GM12865 (cell line): Measurements from ENCODE around the gene FBXO8.

ENCODE experiments used
- DNase-seq: peaks from one replicate; pipeline ENCODE4 v3.0.0; 2010; ENCODE audit warnings: low read depth
- H3K4me3 ChIP-seq: 2 replicates; pipeline ENCODE4 v1.5.1; 2011; ENCODE audit warnings: mild to moderate bottlenecking, low read depth, low read length, control low read depth
- TF ChIP-seq, protein P1 (sequence below): IDR thresholded peaks from 2 replicates; pipeline ENCODE4 v1.5.1; 2011; ENCODE audit warnings: low read length, control low read depth, low read depth, inconsistent platforms; ENCODE audit not compliant: insufficient read depth; ENCODE audit errors: missing control alignments

FBXO8 gene

DNA sequence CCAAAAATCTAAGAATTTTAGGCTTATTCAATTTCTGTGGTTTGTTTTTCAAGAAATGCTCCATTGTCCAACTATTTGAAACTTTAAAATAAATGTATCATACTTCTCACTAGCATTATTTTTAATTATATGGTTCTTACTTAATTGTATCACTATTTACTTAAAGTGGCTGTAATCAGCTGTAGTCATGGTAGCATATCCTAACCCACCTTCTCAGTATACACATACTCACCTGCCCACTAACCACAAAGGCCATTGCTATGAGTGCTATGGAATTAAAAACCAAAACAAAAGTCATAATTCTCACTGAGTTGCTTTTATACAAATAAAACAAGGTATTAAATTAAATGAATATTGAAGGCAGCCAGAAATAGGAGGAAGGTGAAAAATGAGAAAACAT lies 5.0 kb downstream of the FBXO8 start:
- no peak overlapping the region for H3K4me3 ChIP-seq
- DNase-seq, result no peak
- TF ChIP-seq, protein P1, sequence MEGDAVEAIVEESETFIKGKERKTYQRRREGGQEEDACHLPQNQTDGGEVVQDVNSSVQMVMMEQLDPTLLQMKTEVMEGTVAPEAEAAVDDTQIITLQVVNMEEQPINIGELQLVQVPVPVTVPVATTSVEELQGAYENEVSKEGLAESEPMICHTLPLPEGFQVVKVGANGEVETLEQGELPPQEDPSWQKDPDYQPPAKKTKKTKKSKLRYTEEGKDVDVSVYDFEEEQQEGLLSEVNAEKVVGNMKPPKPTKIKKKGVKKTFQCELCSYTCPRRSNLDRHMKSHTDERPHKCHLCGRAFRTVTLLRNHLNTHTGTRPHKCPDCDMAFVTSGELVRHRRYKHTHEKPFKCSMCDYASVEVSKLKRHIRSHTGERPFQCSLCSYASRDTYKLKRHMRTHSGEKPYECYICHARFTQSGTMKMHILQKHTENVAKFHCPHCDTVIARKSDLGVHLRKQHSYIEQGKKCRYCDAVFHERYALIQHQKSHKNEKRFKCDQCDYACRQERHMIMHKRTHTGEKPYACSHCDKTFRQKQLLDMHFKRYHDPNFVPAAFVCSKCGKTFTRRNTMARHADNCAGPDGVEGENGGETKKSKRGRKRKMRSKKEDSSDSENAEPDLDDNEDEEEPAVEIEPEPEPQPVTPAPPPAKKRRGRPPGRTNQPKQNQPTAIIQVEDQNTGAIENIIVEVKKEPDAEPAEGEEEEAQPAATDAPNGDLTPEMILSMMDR, result no peak

DNA sequence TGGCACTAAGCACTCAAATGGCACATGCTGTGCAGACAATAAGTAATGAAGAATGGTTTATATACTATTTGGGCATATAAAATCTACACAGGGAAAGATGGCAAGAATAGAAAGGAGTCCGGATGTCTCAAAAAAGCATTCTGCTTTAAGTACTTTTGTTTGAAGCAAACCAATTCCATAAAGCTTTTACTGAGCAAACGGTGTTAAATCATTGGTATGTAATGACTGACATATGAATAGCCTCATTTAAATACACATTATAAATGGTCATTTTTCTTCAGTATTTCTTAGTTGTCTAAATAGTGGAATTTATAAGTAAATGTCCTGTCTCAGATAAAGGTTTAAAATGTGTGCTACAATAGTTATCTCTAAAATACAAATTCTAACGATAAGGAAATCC lies 6.0 kb downstream of the FBXO8 start:
- TF ChIP-seq, protein P1, result no peak
- no peak for DNase-seq

DNA sequence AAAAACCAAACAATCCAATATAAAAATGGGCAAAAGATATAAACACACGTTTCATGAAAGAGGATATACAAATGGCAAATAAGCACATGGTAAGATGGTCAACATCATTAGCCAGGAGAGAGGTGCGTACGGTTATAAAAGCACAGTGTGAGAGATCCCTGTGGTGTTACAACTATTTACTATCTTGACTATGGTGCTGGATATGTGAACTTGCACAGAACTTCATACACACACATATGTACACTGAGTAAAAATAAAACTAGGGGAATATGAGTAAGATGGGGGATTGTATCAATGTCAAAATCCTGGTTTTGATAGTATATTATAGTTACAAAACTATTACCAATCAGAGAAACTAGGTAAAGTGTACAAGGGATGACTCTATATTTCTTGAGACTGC lies 8.4 kb downstream of the FBXO8 start:
- no peak for DNase-seq
- TF ChIP-seq, protein P1, result no peak
- no peak overlapping the region for H3K4me3 ChIP-seq

More for the DNA sequence above, 6.0 kb downstream of the FBXO8 start:
- H3K4me3 ChIP-seq, result no peak overlapping the region

DNA sequence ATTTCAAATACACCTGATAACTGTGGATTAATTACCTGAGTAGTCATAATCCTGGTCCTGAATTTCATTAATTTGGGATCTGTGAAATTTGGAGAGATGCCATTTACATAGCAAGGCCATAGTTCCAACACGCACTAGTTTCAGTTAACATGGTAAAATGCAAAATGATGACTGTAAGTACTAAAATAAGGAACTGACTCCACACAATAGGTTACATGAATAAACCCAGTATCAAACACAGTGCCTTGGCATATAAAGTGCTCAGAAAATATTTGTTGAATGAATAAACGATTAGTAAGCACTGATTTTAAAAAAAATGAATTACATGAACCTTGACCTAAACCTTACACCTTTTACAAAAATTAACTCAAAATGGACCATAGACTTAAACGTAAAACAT lies 9.0 kb downstream of the FBXO8 start:
- no peak overlapping the region for H3K4me3 ChIP-seq
- DNase-seq, result no peak
- TF ChIP-seq, protein P1, result no peak

DNA sequence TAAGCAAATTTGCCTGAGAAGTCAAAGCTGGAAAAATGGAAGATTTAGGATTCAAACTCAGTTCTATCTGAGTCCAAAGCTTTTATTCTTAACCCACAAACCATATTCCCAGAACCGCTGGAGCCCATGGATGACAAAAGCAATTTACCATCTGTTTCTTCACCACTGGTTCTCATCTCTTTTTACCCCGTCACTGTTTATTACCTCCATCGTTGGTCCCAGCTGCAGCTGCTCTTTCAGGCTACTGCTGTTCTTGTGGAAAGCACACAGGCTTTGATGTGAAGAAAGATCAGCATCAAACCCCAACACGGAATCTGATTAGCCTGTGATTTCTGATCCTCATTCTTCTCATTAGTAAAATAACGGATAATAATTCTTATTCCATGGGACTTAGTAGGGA lies 9.5 kb downstream of the FBXO8 start:
- H3K4me3 ChIP-seq, result no peak overlapping the region
- TF ChIP-seq, protein P1, result no peak
- DNase-seq, result no peak

DNA sequence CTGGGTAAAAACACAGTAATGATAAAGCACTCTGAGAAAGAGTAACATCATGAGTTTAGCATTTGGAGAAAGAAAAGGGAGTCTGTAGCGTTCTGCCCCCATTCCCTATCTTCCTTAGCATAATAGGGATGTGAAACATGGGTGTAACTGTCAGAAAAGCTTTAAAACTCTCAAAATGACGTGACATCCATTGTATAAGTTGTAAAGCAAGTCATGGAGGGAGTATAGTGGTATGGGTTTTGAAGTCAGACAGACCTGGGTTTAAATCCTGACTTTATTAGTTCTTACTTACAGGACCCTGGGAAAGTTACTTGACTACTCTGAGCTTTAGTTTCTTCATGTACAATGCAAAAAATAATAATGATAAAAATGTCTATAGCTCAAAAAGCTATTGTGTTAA lies 17.1 kb downstream of the FBXO8 start:
- TF ChIP-seq, protein P1, result no peak
- DNase-seq, result no peak
- H3K4me3 ChIP-seq, result no peak overlapping the region

DNA sequence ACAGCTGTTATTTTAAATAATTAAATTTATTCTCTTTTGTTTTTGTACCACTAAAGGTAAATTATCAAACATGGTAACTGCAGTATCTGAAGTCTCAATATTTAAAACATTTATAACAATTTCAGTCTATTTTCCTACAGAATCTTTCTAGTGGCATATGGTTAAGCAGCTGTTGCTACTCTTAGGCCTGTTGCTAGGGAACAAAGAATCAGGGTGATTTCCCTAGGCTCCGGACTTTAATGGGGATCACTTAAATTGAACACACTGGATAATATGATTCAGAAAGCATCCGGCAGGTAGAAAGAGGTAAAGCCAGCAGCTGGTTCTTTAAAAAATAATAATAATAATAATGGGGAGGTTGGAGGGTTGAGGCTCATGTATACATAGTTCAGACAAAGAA lies 17.6 kb downstream of the FBXO8 start:
- TF ChIP-seq, protein P1, result no peak
- no peak overlapping the region for H3K4me3 ChIP-seq
- no peak for DNase-seq
